Kidney (tissue), 14 donors: Measurements from ENCODE around the gene RAB6A. TPM values are rescaled to one million over a fixed set of nuclear protein-coding genes. Genes with fewer than 3 reads are reported as not detected.
A peak's percentile ranks its signal among the peaks of the same experiment; 100 is the strongest.

Experiments used
- DNase-seq, 5 donors: peaks; one replicate each; pipeline ENCODE4 v3.0.0-alpha.2; 2013 to 2020
- FAIRE-seq: peaks from 2 replicates; lab custom pipeline; 2012; peaks lifted over from hg19 to GRCh38; lab: Jason Lieb, UNC
- H3K27ac ChIP-seq, 2 donors: one replicate each; pipeline ENCODE4 v1.7.0; 2013; ENCODE audit warnings: low read depth in 2 of 2, low read length in 2 of 2, inconsistent platforms in 1 of 2
- H3K27me3 ChIP-seq: one replicate; pipeline ENCODE4 v1.7.1; 2013; ENCODE audit warnings: low read length, inconsistent platforms; ENCODE audit not compliant: control insufficient read depth, insufficient read depth
- H3K36me3 ChIP-seq, 3 donors: one replicate each; pipeline versions ENCODE4 v1.7.0 to v1.7.1; 2013; ENCODE audit warnings: low read length in 3 of 3, control low read depth in 1 of 3, inconsistent platforms in 1 of 3; ENCODE audit not compliant: insufficient read depth in 3 of 3, control insufficient read depth in 2 of 3
- H3K4me1 ChIP-seq, 3 donors: one replicate each; pipeline versions ENCODE4 v1.7.0 to v1.7.1; 2013; ENCODE audit warnings: low read length in 3 of 3, inconsistent platforms in 1 of 3, low read depth in 1 of 3; ENCODE audit not compliant: control insufficient read depth in 2 of 3, insufficient read depth in 2 of 3
- H3K4me3 ChIP-seq, 3 donors: one replicate each; pipeline versions ENCODE4 v1.7.0 to v1.8.1; 2013; ENCODE audit warnings: low read length in 3 of 3, control low read depth in 1 of 3, inconsistent platforms in 1 of 3
- H3K9ac ChIP-seq, 3 donors: one replicate each; pipeline versions ENCODE4 v1.7.0 to v1.7.1; 2013; ENCODE audit warnings: low read length in 3 of 3, control low read depth in 1 of 3, inconsistent platforms in 1 of 3
- H3K9me3 ChIP-seq, 3 donors: one replicate each; pipeline versions ENCODE4 v1.7.0 to v1.7.1; 2013; ENCODE audit warnings: low read length in 3 of 3, control low read depth in 1 of 3, inconsistent platforms in 1 of 3; ENCODE audit not compliant: control insufficient read depth in 2 of 3, insufficient read depth in 1 of 3
- CTCF ChIP-seq: IDR thresholded peaks from 3 replicates; pipeline ENCODE4 v1.5.1; 2012; ENCODE audit warnings: mild to moderate bottlenecking, moderate library complexity, borderline replicate concordance; ENCODE audit not compliant: insufficient read depth; ENCODE audit errors: extremely low read depth
- intact Hi-C: fragments of 100-400 bp; cut with DNase I; formaldehyde crosslinking; loops from one replicate; pipeline ENCODE4 v1.11.1; 2022
- polyA plus RNA-seq: library from polyadenylated mRNA; stranded (reverse); fragments of 350-450 nt; fragmentation: Illumina TruSeq; extraction: RNeasy Lipid Tissue Mini Kit (QIAGEN cat#74804); gene quantifications from one replicate; pipeline ENCODE4 v1.2.3, GENCODE V29; 2014; ENCODE audit warnings: low read depth, low replicate concordance; ENCODE audit not compliant: insufficient read depth
- total RNA-seq: library from RNA; stranded (reverse); fragmentation: NEBNext Ultra II Directional; extraction: Animal tissue kit (Norgen Biotek cat#: 25700); gene quantifications from one replicate; pipeline ENCODE4 v1.2.1, GENCODE V29; 2021
- donor health status: control.
- donor health status: control.
- donor health status: control.
- donor health status: control.
- donor health status: control.
- donor health status: DM: yes; HTN: yes; CAD: no.
- donor health status: Normal renal cell carcinoma (clear cell type).

The RAB6A gene
- total and polyA plus RNA-seq, 2 donors from 2014 or later: 61.0 to 138 TPM

- Histone ChIP-seq H3K9me3 (no peaks in the 10 kb centered on the region), H3K36me3 (no peaks in the 10 kb centered on the region), H3K4me3 (no peak overlapping the region), H3K9ac (no peak overlapping the region), H3K27me3 (peaks cover 3% of the 10 kb centered on the region), H3K27ac (no peak overlapping the region), H3K4me1 (peaks cover 0 to 4% (median 0%) of the 10 kb centered on the region in 3 donors)
- FAIRE-seq (no peak), DNase-seq (peak in 1 of 5 donors; percentile 45)
- TF ChIP-seq CTCF: no peak
- intact Hi-C loops: no loop called here
Observed at GRCh38 chr11:73645121-73645969, 115.5 kb downstream of the RAB6A start.

GRCh38 chr11:73641668-73642067 lies 119.2 kb downstream of the RAB6A start:
- Histone ChIP-seq H3K27me3 (peaks cover 3% of the 10 kb centered on the region), H3K36me3 (no peaks in the 10 kb centered on the region)
- no peak for FAIRE-seq

GRCh38 chr11:73640592-73640991 lies 120.3 kb downstream of the RAB6A start:
- H3K4me1 ChIP-seq: no peaks in the 10 kb centered on the region
- H3K4me3 ChIP-seq: no peak overlapping the region
- H3K27ac ChIP-seq: no peak overlapping the region
- no peaks in the 10 kb centered on the region for H3K36me3 ChIP-seq
- H3K27me3 ChIP-seq: peaks cover 3% of the 10 kb centered on the region
- no peak for FAIRE-seq
- no peak for DNase-seq
- H3K9me3 ChIP-seq: no peaks in the 10 kb centered on the region
- no peak for TF ChIP-seq CTCF
- H3K9ac ChIP-seq: no peak overlapping the region
- intact Hi-C loops: no loop called here

More at GRCh38 chr11:73641668-73642067, 119.2 kb downstream of the RAB6A start:
- H3K9me3 ChIP-seq: no peaks in the 10 kb centered on the region
- intact Hi-C loops: no loop called here
- no peak overlapping the region for H3K4me3 ChIP-seq
- no peaks in the 10 kb centered on the region for H3K4me1 ChIP-seq
- H3K27ac ChIP-seq: no peak overlapping the region
- H3K9ac ChIP-seq: no peak overlapping the region
- no peak for TF ChIP-seq CTCF
- DNase-seq: no peak
